MCF 10A (cell line): Measurements from ENCODE around the gene ZNF568. TPM values are rescaled to one million over a fixed set of nuclear protein-coding genes. Genes with fewer than 3 reads are reported as not detected.

Experiments used
- BruUV-seq: library from RNA; stranded (reverse); fragments of 400-500 nt; replicated peaks from 2 replicates; lab custom pipeline; 2021; lab: Mats Ljungman, UMichigan
- CTCF ChIA-PET: fragments of 300-600 bp; sonication (Branson Sonifier 250); formaldehyde crosslinking; extraction: SDS; loops from one replicate; lab custom pipeline; 2021; ENCODE audit warnings: antibody characterized with exemption, inconsistent platforms; lab: Yijun Ruan, JAX
- POLR2A ChIA-PET: fragments of 300-600, 350-650 bp; sonication (Branson Sonifier 250); formaldehyde crosslinking; extraction: SDS; loops from one replicate; lab custom pipeline; 2020; ENCODE audit warnings: antibody characterized with exemption, inconsistent platforms; lab: Yijun Ruan, JAX
- DNase-seq: peaks from one replicate; pipeline ENCODE4 v3.0.0-alpha.2; 2018; ENCODE audit not compliant: unreplicated experiment
- H3K27ac Mint-ChIP-seq: one replicate; pipeline ENCODE4 v1.8.0; 2022; ENCODE audit warnings: mild to moderate bottlenecking, low read depth, mixed read lengths; ENCODE audit not compliant: unreplicated experiment
- H3K27me3 Mint-ChIP-seq: one replicate; pipeline ENCODE4 v1.8.0; 2022; ENCODE audit warnings: mixed read lengths; ENCODE audit not compliant: insufficient read depth, unreplicated experiment
- H3K36me3 Mint-ChIP-seq: one replicate; pipeline ENCODE4 v1.8.0; 2022; ENCODE audit warnings: mild to moderate bottlenecking, moderate library complexity, mixed read lengths; ENCODE audit not compliant: insufficient read depth, unreplicated experiment
- H3K4me1 Mint-ChIP-seq: one replicate; pipeline ENCODE4 v1.8.0; 2022; ENCODE audit warnings: mixed read lengths; ENCODE audit not compliant: insufficient read depth, unreplicated experiment
- H3K4me3 Mint-ChIP-seq: one replicate; pipeline ENCODE4 v1.8.0; 2022; ENCODE audit warnings: mild to moderate bottlenecking, moderate library complexity, mixed read lengths; ENCODE audit not compliant: unreplicated experiment
- H3K9me3 Mint-ChIP-seq: one replicate; pipeline ENCODE4 v1.8.0; 2022; ENCODE audit warnings: mixed read lengths; ENCODE audit not compliant: unreplicated experiment
- intact Hi-C: fragments of 100-400 bp; cut with micrococcal nuclease; formaldehyde crosslinking; loops from 2 replicates; pipeline ENCODE4 v1.14.1; 2022
- total RNA-seq: library from RNA; stranded (reverse); gene quantifications from 2 replicates; pipeline ENCODE4 v1.2.3, GENCODE V29; 2022
- TF ChIP-seq, protein P1 (sequence below): fragments of 200-600 bp; IDR thresholded peaks from one replicate; pipeline ENCODE4 v1.8.0; 2022; ENCODE audit warnings: antibody characterized with exemption, mild to moderate bottlenecking; ENCODE audit not compliant: unreplicated experiment

The ZNF568 gene
- total RNA-seq, 1 experiment from 2014 or later = 7.6 TPM

DNA sequence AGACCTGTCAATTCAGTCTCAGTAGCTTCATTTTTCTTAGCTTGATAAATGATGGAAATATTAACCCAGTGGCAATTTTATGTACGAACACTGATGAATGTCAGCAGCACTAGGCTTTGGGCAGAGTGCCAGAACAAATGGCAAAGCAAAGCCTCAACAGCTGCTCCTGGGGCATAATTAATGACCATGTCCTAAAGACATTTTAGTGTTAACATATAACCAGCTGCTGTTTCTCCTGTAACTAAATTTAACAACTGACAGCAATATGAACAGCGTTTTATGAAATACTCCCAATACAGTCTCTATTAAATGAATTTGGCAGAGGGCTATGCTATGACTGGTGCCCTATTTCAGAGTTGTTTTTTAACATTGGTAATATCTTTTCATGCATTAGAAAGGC is 47.1 kb downstream of the ZNF568 start:
- H3K27me3 Mint-ChIP-seq = no peaks in the 10 kb centered on the region
- intact Hi-C loops = no loop called here
- peaks cover 21% of the 10 kb centered on the region for H3K9me3 Mint-ChIP-seq
- H3K4me3 Mint-ChIP-seq = no peak overlapping the region
- ChIA-PET POLR2A (no interaction called here), CTCF (no interaction called here)
- no peaks in the 10 kb centered on the region for H3K4me1 Mint-ChIP-seq
- no TSS peak for BruUV-seq
- no peaks in the 10 kb centered on the region for H3K36me3 Mint-ChIP-seq
- no peak overlapping the region for H3K27ac Mint-ChIP-seq
- no peak for DNase-seq
- TF ChIP-seq, protein P1, sequence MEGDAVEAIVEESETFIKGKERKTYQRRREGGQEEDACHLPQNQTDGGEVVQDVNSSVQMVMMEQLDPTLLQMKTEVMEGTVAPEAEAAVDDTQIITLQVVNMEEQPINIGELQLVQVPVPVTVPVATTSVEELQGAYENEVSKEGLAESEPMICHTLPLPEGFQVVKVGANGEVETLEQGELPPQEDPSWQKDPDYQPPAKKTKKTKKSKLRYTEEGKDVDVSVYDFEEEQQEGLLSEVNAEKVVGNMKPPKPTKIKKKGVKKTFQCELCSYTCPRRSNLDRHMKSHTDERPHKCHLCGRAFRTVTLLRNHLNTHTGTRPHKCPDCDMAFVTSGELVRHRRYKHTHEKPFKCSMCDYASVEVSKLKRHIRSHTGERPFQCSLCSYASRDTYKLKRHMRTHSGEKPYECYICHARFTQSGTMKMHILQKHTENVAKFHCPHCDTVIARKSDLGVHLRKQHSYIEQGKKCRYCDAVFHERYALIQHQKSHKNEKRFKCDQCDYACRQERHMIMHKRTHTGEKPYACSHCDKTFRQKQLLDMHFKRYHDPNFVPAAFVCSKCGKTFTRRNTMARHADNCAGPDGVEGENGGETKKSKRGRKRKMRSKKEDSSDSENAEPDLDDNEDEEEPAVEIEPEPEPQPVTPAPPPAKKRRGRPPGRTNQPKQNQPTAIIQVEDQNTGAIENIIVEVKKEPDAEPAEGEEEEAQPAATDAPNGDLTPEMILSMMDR = no peak

DNA sequence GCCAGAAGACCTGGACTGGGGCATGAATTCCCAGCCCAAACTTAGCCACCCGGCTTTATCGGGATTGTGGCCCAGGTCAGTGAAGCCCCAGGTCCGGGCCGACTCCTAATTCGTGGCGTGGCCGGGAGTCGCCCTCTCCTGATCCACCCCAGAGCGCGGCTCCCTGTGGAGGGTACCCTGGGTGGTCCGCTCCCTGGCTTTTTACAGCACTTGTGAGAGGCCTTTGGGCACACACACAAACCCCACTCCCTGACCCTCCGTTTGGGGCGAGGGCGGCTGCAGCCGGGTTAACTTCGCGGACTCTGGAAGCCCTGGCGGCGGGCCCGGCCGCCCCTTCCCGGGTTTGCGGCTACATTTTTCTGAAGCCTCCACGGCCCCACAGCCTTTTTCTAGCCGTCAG is 56.4 kb downstream of the ZNF568 start:
- intact Hi-C loops = no loop called here
- POLR2A ChIA-PET = no interaction called here
- peaks cover 9% of the 10 kb centered on the region for H3K9me3 Mint-ChIP-seq
- TF ChIP-seq, protein P1 = no peak
- no TSS peak for BruUV-seq
- H3K4me3 Mint-ChIP-seq = no peak overlapping the region
- H3K36me3 Mint-ChIP-seq = no peaks in the 10 kb centered on the region
- H3K27me3 Mint-ChIP-seq = no peaks in the 10 kb centered on the region
- CTCF ChIA-PET = no interaction called here
- no peaks in the 10 kb centered on the region for H3K4me1 Mint-ChIP-seq
- H3K27ac Mint-ChIP-seq = no peak overlapping the region
- no peak for DNase-seq

GRCh38 chr19:36973021-36973843 is 57.1 kb downstream of the ZNF568 start:
- H3K4me1 Mint-ChIP-seq = no peaks in the 10 kb centered on the region
- no peak for DNase-seq
- intact Hi-C loops = no loop called here
- H3K27ac Mint-ChIP-seq = no peak overlapping the region
- H3K9me3 Mint-ChIP-seq = peaks cover 16% of the 10 kb centered on the region
- no peak overlapping the region for H3K4me3 Mint-ChIP-seq
- H3K27me3 Mint-ChIP-seq = no peaks in the 10 kb centered on the region
- CTCF ChIA-PET = interaction anchor here (0.6 kb wide), 1 partner anchor 11 kb away, joined by 3 read pairs; no protein-coding TSS in a partner anchor
- H3K36me3 Mint-ChIP-seq = no peaks in the 10 kb centered on the region
- TF ChIP-seq, protein P1 = no peak
- no TSS peak for BruUV-seq
- POLR2A ChIA-PET = interaction anchor here (0.6 kb wide), 1 partner anchor 57 kb away, joined by 4 read pairs; the partner anchor contains the start of genes ZNF568 and ZNF829

DNA sequence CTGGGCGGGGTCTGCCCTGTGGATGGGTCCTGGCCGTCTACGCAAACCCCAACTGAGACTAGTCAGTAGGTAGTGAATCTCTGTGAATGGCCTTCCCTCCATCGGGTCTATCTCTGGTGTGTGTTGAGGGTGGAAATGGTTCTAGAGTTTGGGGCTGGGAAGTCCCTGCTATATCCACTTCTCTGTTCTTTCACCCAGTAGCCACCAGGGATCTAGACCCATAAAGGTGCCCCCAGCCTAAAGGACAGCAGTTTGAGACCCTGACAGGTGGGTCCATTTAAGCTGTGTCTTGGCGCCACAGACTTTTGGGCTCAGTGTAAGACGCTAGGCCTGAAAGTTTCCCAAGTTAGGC is 57.7 kb downstream of the ZNF568 start:
- no peak overlapping the region for H3K4me3 Mint-ChIP-seq
- DNase-seq = no peak
- TF ChIP-seq, protein P1 = no peak
- H3K27ac Mint-ChIP-seq = no peak overlapping the region
- H3K36me3 Mint-ChIP-seq = no peaks in the 10 kb centered on the region
- H3K4me1 Mint-ChIP-seq = no peaks in the 10 kb centered on the region
- ChIA-PET POLR2A (no interaction called here), CTCF (no interaction called here)
- no peaks in the 10 kb centered on the region for H3K27me3 Mint-ChIP-seq
- intact Hi-C loops = no loop called here
- H3K9me3 Mint-ChIP-seq = peaks cover 20% of the 10 kb centered on the region
- no TSS peak for BruUV-seq
